ENCODE data around the gene TSN.

Gene TSN

GRCh38 chr2:121740973-121741372 lies 14.5 kb upstream of the TSN start:
- no peak overlapping the region for H3K4me3 ChIP-seq
- TF ChIP-seq Cebpa-rat (IDR thresholded peaks at IDR 0.05), result no peak

GRCh38 chr2:121741450-121741849 lies 14.0 kb upstream of the TSN start:
- no peaks in the 10 kb centered on the region for H3K9me3 ChIP-seq
- H3K9ac ChIP-seq, result no peak overlapping the region
- H3K36me3 ChIP-seq, result no peaks in the 10 kb centered on the region
- peaks cover 28% of the 10 kb centered on the region for H3K4me1 ChIP-seq
- peak overlapping the region; percentile 60 for H3K4me2 ChIP-seq
- no peaks in the 10 kb centered on the region for H3K27me3 ChIP-seq
- TF ChIP-seq Cebpa-rat (IDR thresholded peaks at IDR 0.05), result no peak
- H3K4me3 ChIP-seq, result no peak overlapping the region
- no peaks in the 10 kb centered on the region for H4K20me1 ChIP-seq
- H3K27ac ChIP-seq, result peak overlapping the region; percentile 19; the same call in 1 of the 2 replicates

More at GRCh38 chr2:121740973-121741372, 14.5 kb upstream of the TSN start:
- Histone ChIP-seq H4K20me1 (peaks cover 3% of the 10 kb centered on the region; the same call in 1 of the 2 replicates), H3K9ac (no peak overlapping the region), H3K27me3 (no peaks in the 10 kb centered on the region), H3K36me3 (no peaks in the 10 kb centered on the region), H3K27ac (peak overlapping the region; percentile 19; the same call in 1 of the 2 replicates), H3K4me1 (peaks cover 28% of the 10 kb centered on the region), H3K4me2 (peak overlapping the region; percentile 60), H3K9me3 (no peaks in the 10 kb centered on the region)

- no peaks in the 10 kb centered on the region for H3K36me3 ChIP-seq
- no peaks in the 10 kb centered on the region for H3K9me3 ChIP-seq
- H3K4me2 ChIP-seq, result no peak overlapping the region
- no peak overlapping the region for H3K27ac ChIP-seq
- H3K27me3 ChIP-seq, result no peaks in the 10 kb centered on the region
- H3K9ac ChIP-seq, result no peak overlapping the region
- TF ChIP-seq Cebpa-rat (IDR thresholded peaks at IDR 0.05), result no peak
- H4K20me1 ChIP-seq, result no peaks in the 10 kb centered on the region
- no peak overlapping the region for H3K4me3 ChIP-seq
- H3K4me1 ChIP-seq, result peaks cover 13% of the 10 kb centered on the region
Observed at GRCh38 chr2:121746071-121746578, 9.3 kb upstream of the TSN start.

DNA sequence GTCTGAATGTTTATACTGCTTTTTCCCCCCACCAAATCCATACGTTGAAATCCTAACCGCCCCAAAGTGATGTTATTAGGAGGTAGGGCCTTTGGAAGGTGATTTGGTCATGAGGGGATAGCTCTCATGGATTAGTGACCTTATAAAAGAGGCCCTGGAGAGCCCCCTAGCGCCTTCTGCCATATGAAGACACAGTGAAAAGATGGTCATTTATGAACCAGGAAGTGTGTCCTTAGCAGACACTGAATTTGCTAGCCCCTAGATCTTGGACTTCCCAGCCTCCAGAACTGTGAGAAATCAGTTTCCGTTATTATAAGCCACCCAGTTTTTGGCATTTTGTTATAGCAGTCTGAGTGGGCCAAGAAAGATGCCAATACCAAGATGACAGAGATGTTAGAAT lies 7.2 kb upstream of the TSN start:
- TF ChIP-seq Cebpa-rat (IDR thresholded peaks at IDR 0.05), result no peak
- Histone ChIP-seq H3K27ac (no peak overlapping the region), H3K4me3 (no peak overlapping the region), H3K36me3 (no peaks in the 10 kb centered on the region), H3K4me1 (no peaks in the 10 kb centered on the region), H3K4me2 (no peak overlapping the region), H4K20me1 (no peaks in the 10 kb centered on the region), H3K9ac (no peak overlapping the region), H3K27me3 (no peaks in the 10 kb centered on the region), H3K9me3 (no peaks in the 10 kb centered on the region)

DNA sequence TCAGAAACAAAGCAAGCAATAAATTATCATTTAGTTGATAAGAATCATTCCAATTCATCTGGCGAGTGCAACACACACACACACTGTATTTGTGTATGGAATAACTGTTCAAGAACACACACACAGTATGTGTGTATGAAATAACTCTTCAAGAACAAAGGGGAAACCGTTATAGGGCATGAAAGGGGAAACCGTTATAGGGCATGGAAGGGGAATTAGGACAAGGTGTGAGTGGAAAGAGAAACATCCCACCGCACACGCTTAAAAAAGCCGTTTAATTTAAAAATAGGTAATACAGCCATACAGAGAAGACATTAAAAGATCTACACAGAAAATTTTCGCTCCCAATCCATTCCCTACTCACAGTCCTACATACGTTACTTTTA lies 607 bp upstream of the TSN start:
- peak overlapping the region; percentile 82 for H3K9ac ChIP-seq
- peak overlapping the region; percentile 79 for H3K4me2 ChIP-seq
- H3K36me3 ChIP-seq, result peaks cover 26% of the 10 kb centered on the region
- H3K4me1 ChIP-seq, result peaks cover 27% of the 10 kb centered on the region
- H3K27ac ChIP-seq, result peak overlapping the region; percentile 79
- peaks cover 12% of the 10 kb centered on the region; the same call in 1 of the 2 replicates for H4K20me1 ChIP-seq
- H3K9me3 ChIP-seq, result no peaks in the 10 kb centered on the region
- no peak for TF ChIP-seq Cebpa-rat (IDR thresholded peaks at IDR 0.05)
- peak overlapping the region; percentile 90 for H3K4me3 ChIP-seq
- H3K27me3 ChIP-seq, result no peaks in the 10 kb centered on the region

- Histone ChIP-seq H3K4me3 (no peak overlapping the region), H3K9me3 (no peaks in the 10 kb centered on the region), H3K9ac (no peak overlapping the region), H3K4me2 (no peak overlapping the region), H3K27me3 (no peaks in the 10 kb centered on the region), H3K36me3 (peaks cover 99% of the 10 kb centered on the region), H3K27ac (no peak overlapping the region), H3K4me1 (no peaks in the 10 kb centered on the region), H4K20me1 (peaks cover 42% of the 10 kb centered on the region; the same call in 1 of the 2 replicates)
- no peak for TF ChIP-seq Cebpa-rat (IDR thresholded peaks at IDR 0.05)
Observed at GRCh38 chr2:121764681-121765228, 9.3 kb downstream of the TSN start.

DNA sequence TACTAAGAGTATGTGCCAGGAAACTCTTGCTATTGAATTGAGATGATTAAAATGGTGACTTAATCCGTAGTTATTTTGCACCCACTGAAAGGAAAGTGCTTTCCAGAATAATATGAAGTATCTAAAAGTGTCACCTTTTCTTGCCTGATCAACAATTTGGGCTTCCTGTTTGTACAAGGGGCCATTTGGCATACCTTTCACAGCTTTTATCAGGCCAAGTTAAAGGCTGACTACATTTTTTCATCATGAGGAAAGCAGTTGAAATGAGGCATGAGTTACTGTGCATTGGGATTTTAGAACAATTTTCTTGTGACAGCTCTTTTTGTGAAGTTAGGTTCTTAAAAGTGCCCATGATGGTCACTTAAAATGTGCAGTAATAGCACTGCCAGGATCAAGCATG lies 11.2 kb downstream of the TSN start:
- H3K4me3 ChIP-seq, result no peak overlapping the region
- TF ChIP-seq Cebpa-rat (IDR thresholded peaks at IDR 0.05), result no peak
- H3K9ac ChIP-seq, result no peak overlapping the region
- peaks cover 87% of the 10 kb centered on the region for H3K36me3 ChIP-seq
- peaks cover 30% of the 10 kb centered on the region; the same call in 1 of the 2 replicates for H4K20me1 ChIP-seq
- no peaks in the 10 kb centered on the region for H3K9me3 ChIP-seq
- no peaks in the 10 kb centered on the region for H3K27me3 ChIP-seq
- peaks cover 4% of the 10 kb centered on the region for H3K4me1 ChIP-seq
- H3K4me2 ChIP-seq, result no peak overlapping the region
- H3K27ac ChIP-seq, result no peak overlapping the region

DNA sequence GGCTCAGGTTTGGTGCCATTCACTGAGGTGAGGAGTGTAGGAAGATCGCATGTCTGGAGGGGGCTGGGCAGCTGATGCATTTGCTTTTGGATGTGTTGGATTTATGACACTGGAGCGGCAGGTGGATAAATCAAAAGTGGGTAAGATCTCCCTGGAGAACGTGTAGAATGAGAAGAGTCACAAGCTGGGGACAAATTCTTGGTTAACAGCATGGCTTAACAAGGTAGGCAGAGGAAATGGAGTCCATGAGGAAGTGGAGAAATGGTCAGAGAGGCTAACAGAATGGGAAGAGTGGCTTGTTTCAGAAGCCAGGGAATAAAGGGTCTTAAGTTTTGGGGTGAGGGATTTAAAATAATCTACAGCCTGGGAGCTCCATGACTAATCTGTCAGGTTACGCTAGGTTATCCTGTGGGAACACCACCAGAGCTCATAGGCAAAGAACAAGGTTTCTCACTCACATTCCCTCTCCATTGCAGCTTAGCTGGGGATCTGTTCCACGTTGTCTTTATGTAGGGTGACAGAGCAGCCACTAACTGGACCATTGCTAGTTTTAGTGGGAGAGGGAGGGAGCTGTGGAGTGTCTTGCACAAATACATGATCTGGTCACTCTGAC lies 12.8 kb downstream of the TSN start:
- TF ChIP-seq Cebpa-rat (IDR thresholded peaks at IDR 0.05), result no peak
- H3K4me1 ChIP-seq, result peaks cover 20% of the 10 kb centered on the region

DNA sequence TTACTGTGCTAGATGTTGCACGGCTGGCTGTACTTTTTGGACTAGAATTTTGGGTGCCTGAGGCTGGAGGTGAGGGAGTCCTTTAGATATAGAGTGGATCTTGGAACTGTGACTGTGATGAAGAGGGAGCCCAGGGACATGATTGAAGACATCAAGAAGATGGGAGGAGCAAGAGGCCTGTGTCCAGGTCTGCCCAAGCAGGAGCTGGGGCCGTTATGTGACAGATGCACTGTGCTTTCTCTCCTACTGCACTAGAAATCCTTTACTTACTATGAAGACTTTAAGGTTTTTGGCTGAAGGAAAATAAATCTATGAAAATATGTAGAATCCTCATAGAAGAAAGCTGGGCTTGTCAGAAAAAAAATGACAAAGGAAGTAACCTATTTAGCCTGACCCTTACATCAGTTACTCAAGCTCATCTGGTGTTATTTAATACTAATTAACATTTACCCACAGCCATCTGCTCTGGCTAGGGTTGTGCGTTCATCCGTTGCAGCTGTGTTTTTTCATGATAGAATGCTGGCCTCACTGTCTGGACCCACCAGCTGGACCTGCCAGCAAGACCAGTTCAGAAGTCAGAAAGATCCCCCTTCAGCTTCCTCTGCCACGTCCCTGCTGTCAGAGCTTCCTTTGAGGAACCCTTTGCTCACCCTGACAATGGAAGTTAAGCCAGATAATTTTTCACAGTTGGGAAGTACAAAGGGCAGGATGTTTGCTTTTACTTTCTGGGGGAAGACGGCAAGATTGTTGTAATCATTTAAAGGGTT lies 16.7 kb downstream of the TSN start:
- no peaks in the 10 kb centered on the region for H3K9me3 ChIP-seq
- H4K20me1 ChIP-seq, result no peaks in the 10 kb centered on the region
- H3K36me3 ChIP-seq, result peaks cover 31% of the 10 kb centered on the region
- no peak for TF ChIP-seq Cebpa-rat (IDR thresholded peaks at IDR 0.05)
- peak overlapping the region; percentile 62 for H3K27ac ChIP-seq
- peak overlapping the region; percentile 55 for H3K4me2 ChIP-seq
- H3K4me3 ChIP-seq, result no peak overlapping the region
- peak overlapping the region; percentile 33; the same call in 1 of the 2 replicates for H3K9ac ChIP-seq
- peaks cover 22% of the 10 kb centered on the region for H3K4me1 ChIP-seq
- H3K27me3 ChIP-seq, result no peaks in the 10 kb centered on the region

More for the DNA sequence above, 12.8 kb downstream of the TSN start:
- Histone ChIP-seq H3K36me3 (peaks cover 71% of the 10 kb centered on the region), H4K20me1 (peaks cover 30% of the 10 kb centered on the region; the same call in 1 of the 2 replicates), H3K4me3 (no peak overlapping the region), H3K27ac (no peak overlapping the region), H3K9ac (no peak overlapping the region), H3K4me2 (no peak overlapping the region), H3K9me3 (no peaks in the 10 kb centered on the region), H3K27me3 (no peaks in the 10 kb centered on the region)

DNA sequence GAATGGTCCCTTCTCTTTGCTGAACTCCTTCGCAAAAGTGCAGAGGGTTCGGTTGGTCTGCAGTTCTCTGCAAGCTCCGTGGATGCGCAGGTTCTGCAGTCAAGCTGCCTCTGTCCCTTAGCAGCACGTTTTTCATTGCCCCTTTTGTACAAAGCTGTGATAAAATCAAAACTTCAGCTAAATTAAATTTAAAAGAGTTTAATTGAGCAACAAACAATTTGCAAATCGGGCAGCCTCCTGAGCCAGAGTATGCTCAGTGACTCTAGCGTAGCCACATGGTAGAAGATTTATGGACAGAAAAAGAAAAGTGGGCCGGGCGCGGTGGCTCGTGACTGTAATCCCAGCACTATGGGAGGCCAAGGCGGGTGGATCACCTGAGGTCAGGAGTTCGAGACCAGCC lies 18.8 kb downstream of the TSN start:
- no peak overlapping the region for H3K4me2 ChIP-seq
- no peak overlapping the region for H3K9ac ChIP-seq
- H3K9me3 ChIP-seq, result no peaks in the 10 kb centered on the region
- no peak overlapping the region for H3K4me3 ChIP-seq
- H3K36me3 ChIP-seq, result peaks cover 11% of the 10 kb centered on the region
- no peaks in the 10 kb centered on the region for H3K27me3 ChIP-seq
- no peak for TF ChIP-seq Cebpa-rat (IDR thresholded peaks at IDR 0.05)
- H3K4me1 ChIP-seq, result peaks cover 22% of the 10 kb centered on the region
- H4K20me1 ChIP-seq, result no peaks in the 10 kb centered on the region
- no peak overlapping the region for H3K27ac ChIP-seq
